ENCODE measurements around the gene YPEL1. TPM values are rescaled to one million over a fixed set of nuclear protein-coding genes. Genes with fewer than 3 reads are reported as not detected.
"Not testable (repeated sequence)": the region's sequence is repeated elsewhere in the genome, so short reads cannot be mapped to it uniquely, and the experiment has no call there.

The YPEL1 gene
- total and polyA plus RNA-seq, 3 experiments from 2014 or later = 2.4 to 27.0 (median 2.6) TPM

DNA sequence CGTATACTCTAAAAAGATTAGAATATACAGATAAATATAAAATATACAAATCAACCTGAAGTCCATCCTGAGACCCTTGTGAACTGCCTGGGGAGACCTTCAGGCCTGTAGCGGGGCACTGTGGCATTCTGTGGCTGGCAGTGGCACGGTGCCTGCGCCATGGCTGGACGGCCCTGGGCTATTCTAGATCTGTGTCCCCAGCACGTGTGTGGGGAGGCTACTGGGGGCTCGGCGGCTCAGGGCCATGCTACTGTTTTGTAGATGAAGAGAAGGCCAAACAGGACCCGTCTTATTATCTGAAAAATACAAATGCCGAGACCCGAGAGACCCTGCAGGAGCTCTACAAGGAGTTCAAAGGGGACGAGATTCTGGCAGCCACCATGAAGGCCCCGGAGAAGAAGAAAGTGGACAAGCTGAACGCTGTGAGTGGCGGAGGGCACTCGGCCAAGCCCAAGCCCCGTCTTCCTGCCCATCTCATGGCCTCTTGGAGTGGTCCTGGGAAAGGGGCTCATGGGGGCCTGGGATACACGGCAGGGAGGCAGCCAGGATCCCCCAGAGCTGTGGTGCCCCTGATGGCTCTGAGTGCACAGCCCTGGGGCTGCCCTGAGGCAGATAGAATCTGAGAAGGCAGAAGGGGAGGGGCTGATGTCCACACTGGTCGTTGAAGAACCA lies 51.0 kb downstream of the YPEL1 start:
- ChIA-PET POLR2A (no interaction called here), CTCF (no interaction called here)
- Histone ChIP-seq H3K27ac (ENCODE audit: low read depth, low read length) (no peak overlapping the region), H3K27me3 (ENCODE audit: insufficient read depth, low read length, poor library complexity, severe bottlenecking) (no peaks in the 10 kb centered on the region), H3K9me3 (ENCODE audit: low read length) (no peaks in the 10 kb centered on the region), H3K4me1 (ENCODE audit: insufficient read depth, low read length) (no peaks in the 10 kb centered on the region), H3K4me3 (ENCODE audit: low read length) (no peak overlapping the region), H3K36me3 (ENCODE audit: insufficient read depth, low read length) (peaks cover 39% of the 10 kb centered on the region)
- Mint-ChIP-seq H3K27ac (peak overlapping the region in 2 of 8 donors; percentile 29 to 80), H3K27me3 (no peaks in the 10 kb centered on the region), H3K4me3 (no peak overlapping the region), H3K36me3 (peaks cover 0 to 79% (median 10%) of the 10 kb centered on the region in 3 donors), H3K4me1 (peaks cover 4 to 11% (median 6%) of the 10 kb centered on the region in 3 donors), H3K9me3 (no peaks in the 10 kb centered on the region)
- DNase-seq = no peak

DNA sequence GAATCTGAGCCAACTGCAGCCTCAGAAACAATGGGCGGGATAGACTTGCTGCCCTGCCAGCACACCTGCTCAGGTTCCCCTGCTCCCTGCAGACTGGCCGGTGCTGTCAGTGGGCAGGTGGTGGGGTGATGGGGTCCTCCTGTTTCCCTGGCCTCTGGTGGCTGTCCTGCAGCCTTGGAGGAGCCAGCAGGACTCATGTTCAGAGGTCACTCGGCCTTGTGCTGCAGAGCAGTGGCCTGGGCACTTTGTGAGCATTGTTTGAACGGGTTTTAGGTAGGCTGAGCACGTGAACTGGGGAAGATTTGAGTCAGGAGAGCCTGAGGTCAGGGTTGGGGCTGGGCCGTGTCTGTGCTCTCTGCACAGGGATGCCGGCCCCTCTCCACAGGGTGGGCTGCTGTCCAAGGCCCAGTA lies 52.2 kb downstream of the YPEL1 start:
- no peaks in the 10 kb centered on the region for H3K27me3 Mint-ChIP-seq
- H3K4me1 Mint-ChIP-seq = peaks cover 0 to 3% (median 0%) of the 10 kb centered on the region in 3 donors
- H3K36me3 ChIP-seq (ENCODE audit: insufficient read depth, low read length) = peaks cover 38% of the 10 kb centered on the region
- no peaks in the 10 kb centered on the region for H3K9me3 ChIP-seq (ENCODE audit: low read length)
- H3K27me3 ChIP-seq (ENCODE audit: insufficient read depth, low read length, poor library complexity, severe bottlenecking) = no peaks in the 10 kb centered on the region
- no peak overlapping the region for H3K4me3 Mint-ChIP-seq
- H3K27ac ChIP-seq (ENCODE audit: low read depth, low read length) = no peak overlapping the region
- POLR2A ChIA-PET = no interaction called here
- H3K4me1 ChIP-seq (ENCODE audit: insufficient read depth, low read length) = no peaks in the 10 kb centered on the region
- H3K36me3 Mint-ChIP-seq = peaks cover 0 to 71% (median 10%) of the 10 kb centered on the region in 3 donors
- CTCF ChIA-PET = no interaction called here
- DNase-seq = no peak
- H3K27ac Mint-ChIP-seq = peak overlapping the region in 1 of 8 donors; percentile 32
- H3K9me3 Mint-ChIP-seq = no peaks in the 10 kb centered on the region
- no peak overlapping the region for H3K4me3 ChIP-seq (ENCODE audit: low read length)

DNA sequence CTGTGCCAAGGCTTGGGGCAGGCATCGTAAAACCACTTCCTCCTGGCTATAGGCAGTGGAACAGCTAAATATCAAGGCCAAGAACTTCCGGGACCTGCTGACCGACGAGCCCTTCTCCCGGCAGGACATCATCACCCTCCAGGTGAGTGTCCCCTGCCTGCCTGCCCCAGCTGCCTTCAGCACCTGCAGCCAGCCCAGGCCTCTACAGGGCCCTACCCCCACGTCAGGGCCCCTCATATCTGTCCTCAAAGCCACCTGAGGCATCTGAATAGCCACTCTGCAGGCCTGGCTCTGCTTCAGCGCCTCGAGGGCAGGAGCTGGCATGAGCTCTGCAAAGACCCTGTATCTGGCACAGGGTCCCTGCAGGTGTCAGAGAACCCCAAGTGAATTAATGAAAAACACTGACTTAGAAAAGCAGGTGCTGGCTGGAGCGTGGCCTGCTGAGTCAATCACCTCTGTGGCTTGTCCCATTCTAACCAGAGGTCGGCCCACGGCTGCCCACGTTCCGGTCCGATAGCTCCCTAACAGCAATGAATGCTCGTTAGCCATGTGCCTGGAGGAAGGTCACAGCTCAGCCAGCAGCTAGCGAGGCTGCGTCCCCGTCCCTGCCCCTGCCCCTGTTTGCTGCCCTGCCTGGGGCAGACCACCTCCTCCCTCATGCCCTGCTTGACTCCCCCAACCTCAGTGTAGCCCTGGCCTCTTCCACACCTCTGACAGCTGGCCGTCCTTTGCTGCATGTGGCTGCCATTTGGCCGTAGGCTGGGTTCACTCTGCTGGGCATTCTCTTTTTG lies 53.0 kb downstream of the YPEL1 start:
- Histone ChIP-seq H3K4me3 (ENCODE audit: low read length) (no peak overlapping the region), H3K27me3 (ENCODE audit: insufficient read depth, low read length, poor library complexity, severe bottlenecking) (no peaks in the 10 kb centered on the region), H3K36me3 (ENCODE audit: insufficient read depth, low read length) (peaks cover 35% of the 10 kb centered on the region), H3K9me3 (ENCODE audit: low read length) (no peaks in the 10 kb centered on the region), H3K4me1 (ENCODE audit: insufficient read depth, low read length) (no peaks in the 10 kb centered on the region), H3K27ac (ENCODE audit: low read depth, low read length) (no peak overlapping the region)
- Mint-ChIP-seq H3K9me3 (no peaks in the 10 kb centered on the region), H3K36me3 (peaks cover 0 to 71% (median 10%) of the 10 kb centered on the region in 3 donors), H3K4me3 (no peak overlapping the region), H3K27me3 (no peaks in the 10 kb centered on the region), H3K4me1 (peaks cover 0 to 3% (median 0%) of the 10 kb centered on the region in 3 donors), H3K27ac (no peak overlapping the region)
- ChIA-PET POLR2A (no interaction called here), CTCF (no interaction called here)
- DNase-seq = no peak

DNA sequence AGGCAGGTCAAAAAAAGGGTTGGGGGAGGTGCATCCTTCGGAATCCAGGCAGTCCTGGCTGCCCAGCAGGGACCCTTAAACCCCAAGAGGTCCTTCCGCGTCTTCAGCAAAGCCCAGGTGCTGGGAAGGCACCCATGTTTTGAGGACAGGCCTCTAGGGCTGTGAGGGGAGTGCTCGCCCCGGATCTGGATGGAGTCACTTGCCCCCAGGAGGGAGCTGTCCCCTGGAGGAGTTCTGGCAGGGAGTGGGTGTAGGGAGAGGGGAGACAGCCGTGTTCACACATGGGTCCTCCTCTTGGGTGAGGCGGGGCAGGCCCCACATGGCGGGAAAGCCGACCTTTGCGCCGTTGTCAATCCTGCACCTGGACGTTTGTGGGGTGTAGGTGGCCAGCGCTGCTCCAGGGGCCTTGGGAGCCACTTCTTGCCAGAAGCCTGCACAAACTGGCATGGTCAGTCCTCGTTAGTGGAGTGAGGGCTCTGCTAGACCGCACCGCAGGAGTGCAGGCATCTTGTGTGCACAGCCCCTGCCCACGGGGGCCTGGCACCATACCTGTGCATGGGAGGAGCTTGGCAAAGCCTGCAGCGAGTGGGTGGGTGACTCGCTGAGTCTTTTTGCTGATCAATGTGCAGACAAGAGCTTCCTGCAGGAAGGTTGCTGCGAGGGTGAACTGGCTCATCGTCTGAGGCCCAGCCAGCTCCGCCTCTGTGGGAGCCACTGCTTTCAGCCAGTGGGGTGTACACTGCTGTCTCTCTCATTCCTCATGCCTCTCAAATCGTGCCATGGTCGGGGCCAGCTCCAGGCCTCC lies 53.8 kb downstream of the YPEL1 start:
- H3K4me1 ChIP-seq (ENCODE audit: insufficient read depth, low read length) = no peaks in the 10 kb centered on the region
- no peak overlapping the region for H3K27ac ChIP-seq (ENCODE audit: low read depth, low read length)
- Mint-ChIP-seq H3K36me3 (peaks cover 0 to 68% (median 10%) of the 10 kb centered on the region in 3 donors), H3K9me3 (no peaks in the 10 kb centered on the region), H3K27ac (peak overlapping the region in 2 of 8 donors; percentile 29 to 71), H3K4me3 (no peak overlapping the region), H3K27me3 (no peaks in the 10 kb centered on the region), H3K4me1 (peaks cover 0 to 3% (median 0%) of the 10 kb centered on the region in 3 donors)
- H3K4me3 ChIP-seq (ENCODE audit: low read length) = no peak overlapping the region
- CTCF ChIA-PET = no interaction called here
- POLR2A ChIA-PET = no interaction called here
- no peaks in the 10 kb centered on the region for H3K9me3 ChIP-seq (ENCODE audit: low read length)
- no peaks in the 10 kb centered on the region for H3K27me3 ChIP-seq (ENCODE audit: insufficient read depth, low read length, poor library complexity, severe bottlenecking)
- no peak for DNase-seq
- H3K36me3 ChIP-seq (ENCODE audit: insufficient read depth, low read length) = peaks cover 27% of the 10 kb centered on the region

DNA sequence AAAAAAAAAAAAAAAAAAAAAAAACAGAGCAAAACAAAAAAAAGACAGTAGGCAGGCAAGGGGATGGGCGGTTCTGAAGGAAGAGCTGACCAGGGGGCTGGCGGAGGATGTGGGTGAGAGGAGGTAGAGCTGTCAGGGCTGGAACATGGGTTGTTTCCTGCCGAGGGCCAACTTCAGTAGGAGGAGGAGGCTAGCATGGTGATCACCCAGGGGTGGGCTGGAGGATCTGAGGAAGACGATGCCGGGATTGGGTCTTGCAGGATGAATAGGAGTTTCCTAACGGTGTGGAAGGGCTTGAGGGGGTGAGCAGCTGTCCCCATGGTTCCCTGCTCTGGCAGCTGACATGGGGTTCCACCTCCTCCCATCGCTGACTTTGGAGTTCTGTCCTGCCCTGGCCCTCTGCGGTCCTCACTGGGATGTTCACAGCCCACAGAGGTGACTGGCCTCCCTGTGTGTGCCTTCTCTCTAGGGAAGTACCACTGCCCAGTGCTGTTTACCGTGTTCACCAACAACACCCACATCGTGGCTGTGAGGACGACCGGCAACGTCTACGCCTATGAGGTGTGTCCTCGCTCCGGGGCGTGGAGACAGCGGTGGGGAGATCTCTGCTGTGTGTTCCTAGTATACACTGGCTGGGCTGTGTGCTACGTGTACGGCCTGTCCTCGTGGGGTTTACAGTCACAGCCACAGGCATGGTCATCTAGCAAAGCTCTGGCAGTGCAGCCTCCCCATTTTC lies 54.6 kb downstream of the YPEL1 start:
- Histone ChIP-seq H3K4me1 (ENCODE audit: insufficient read depth, low read length) (no peaks in the 10 kb centered on the region), H3K27ac (ENCODE audit: low read depth, low read length) (no peak overlapping the region), H3K9me3 (ENCODE audit: low read length) (no peaks in the 10 kb centered on the region), H3K36me3 (ENCODE audit: insufficient read depth, low read length) (peaks cover 21% of the 10 kb centered on the region), H3K4me3 (ENCODE audit: low read length) (no peak overlapping the region), H3K27me3 (ENCODE audit: insufficient read depth, low read length, poor library complexity, severe bottlenecking) (no peaks in the 10 kb centered on the region)
- POLR2A ChIA-PET = no interaction called here
- H3K27me3 Mint-ChIP-seq = no peaks in the 10 kb centered on the region
- H3K4me1 Mint-ChIP-seq = peaks cover 0 to 3% (median 0%) of the 10 kb centered on the region in 3 donors
- CTCF ChIA-PET = no interaction called here
- no peak for DNase-seq
- no peak overlapping the region for H3K4me3 Mint-ChIP-seq
- H3K27ac Mint-ChIP-seq = peak overlapping the region in 4 of 8 donors; percentile 12 to 96 (median 40)
- H3K36me3 Mint-ChIP-seq = peaks cover 0 to 67% (median 13%) of the 10 kb centered on the region in 3 donors
- no peaks in the 10 kb centered on the region for H3K9me3 Mint-ChIP-seq

DNA sequence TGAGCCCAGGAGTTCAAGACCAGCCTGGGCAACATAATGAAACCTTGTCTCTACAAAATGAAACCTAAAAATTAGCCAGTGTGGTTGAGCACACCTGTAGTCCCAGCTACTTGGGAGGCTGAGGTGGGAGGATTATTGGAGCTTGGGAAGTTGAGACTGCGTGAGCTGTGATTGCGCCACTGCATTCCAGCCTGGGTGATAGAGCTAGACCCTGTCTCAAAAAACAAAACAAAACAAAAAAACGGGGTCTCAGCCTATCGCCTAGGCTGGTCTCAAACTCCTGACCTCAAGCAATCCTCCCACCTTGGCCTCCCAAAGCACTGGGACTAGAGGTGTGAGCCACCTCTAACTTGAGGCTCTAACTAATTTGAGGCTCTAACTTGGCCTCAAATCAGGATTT lies 56.2 kb downstream of the YPEL1 start:
- no peak overlapping the region for H3K27ac Mint-ChIP-seq
- ChIA-PET POLR2A (no interaction called here), CTCF (no interaction called here)
- peaks cover 0 to 3% (median 0%) of the 10 kb centered on the region in 3 donors for H3K4me1 Mint-ChIP-seq
- H3K36me3 Mint-ChIP-seq = peaks cover 0 to 68% (median 14%) of the 10 kb centered on the region in 3 donors
- Histone ChIP-seq H3K4me3 (ENCODE audit: low read length) (no peak overlapping the region), H3K4me1 (ENCODE audit: insufficient read depth, low read length) (no peaks in the 10 kb centered on the region), H3K27me3 (ENCODE audit: insufficient read depth, low read length, poor library complexity, severe bottlenecking) (no peaks in the 10 kb centered on the region), H3K9me3 (ENCODE audit: low read length) (no peaks in the 10 kb centered on the region), H3K36me3 (ENCODE audit: insufficient read depth, low read length) (peaks cover 26% of the 10 kb centered on the region), H3K27ac (ENCODE audit: low read depth, low read length) (no peak overlapping the region)
- H3K27me3 Mint-ChIP-seq = no peaks in the 10 kb centered on the region
- no peaks in the 10 kb centered on the region for H3K9me3 Mint-ChIP-seq
- no peak for DNase-seq
- no peak overlapping the region for H3K4me3 Mint-ChIP-seq

DNA sequence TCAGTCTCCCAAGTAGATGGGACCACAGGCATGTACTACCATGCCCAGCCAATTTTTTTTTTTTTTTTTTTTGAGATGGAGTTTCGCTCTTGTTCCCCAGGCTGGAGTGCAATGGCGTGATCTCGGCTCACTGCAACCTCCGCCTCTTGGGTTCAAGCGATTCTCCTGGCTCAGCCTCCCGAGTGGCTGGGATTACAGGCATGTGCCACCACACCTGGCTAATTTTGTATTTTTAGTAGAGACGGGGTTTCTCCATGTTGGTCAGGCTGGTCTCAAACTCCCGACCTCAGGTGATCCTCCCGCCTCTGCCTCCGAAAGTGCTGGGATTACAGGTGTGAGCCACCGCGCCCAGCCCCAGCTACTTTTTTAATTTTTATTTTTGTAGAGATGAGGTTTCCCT lies 56.8 kb downstream of the YPEL1 start:
- peaks cover 0 to 73% (median 14%) of the 10 kb centered on the region in 3 donors for H3K36me3 Mint-ChIP-seq
- H3K27ac Mint-ChIP-seq = peak overlapping the region in 2 of 8 donors; percentile 21 to 24
- H3K4me3 ChIP-seq (ENCODE audit: low read length); H3K4me1 Mint-ChIP-seq; DNase-seq; H3K27ac ChIP-seq (ENCODE audit: low read depth, low read length); CTCF ChIA-PET; H3K9me3 ChIP-seq (ENCODE audit: low read length); H3K27me3 ChIP-seq (ENCODE audit: insufficient read depth, low read length, poor library complexity, severe bottlenecking); POLR2A ChIA-PET; H3K27me3 Mint-ChIP-seq; H3K4me1 ChIP-seq (ENCODE audit: insufficient read depth, low read length); H3K4me3 Mint-ChIP-seq; H3K9me3 Mint-ChIP-seq: not testable (repeated sequence)
- H3K36me3 ChIP-seq (ENCODE audit: insufficient read depth, low read length) = peaks cover 28% of the 10 kb centered on the region
